CD14-positive monocyte (primary cell): ENCODE data around the gene CCDC88B. TPM values are rescaled to one million over a fixed set of nuclear protein-coding genes. Genes with fewer than 3 reads are reported as not detected.

Experiments used
- DNase-seq, 3 donors: peaks; one replicate each; pipeline ENCODE4 v3.0.0-alpha.2; 2011 to 2022
- H2AFZ ChIP-seq: 2 replicates; pipeline ENCODE4 v1.6.0; 2012; ENCODE audit warnings: mild to moderate bottlenecking, low read depth, low read length, inconsistent platforms; ENCODE audit not compliant: insufficient read depth, poor library complexity, severe bottlenecking
- H3K27ac ChIP-seq, 2 donors: 1 replicate in 1 of 2; 2 replicates in 1 of 2; pipeline ENCODE4 v1.5.1; 2012 to 2013; ENCODE audit warnings: low read length in 2 of 2, control low read depth in 1 of 2, inconsistent platforms in 1 of 2, low read depth in 1 of 2, mild to moderate bottlenecking in 1 of 2
- H3K27me3 ChIP-seq, 2 donors: one replicate each; pipeline versions ENCODE4 v1.6.0 to v1.6.1; 2011 to 2013; ENCODE audit warnings: low read length in 2 of 2; ENCODE audit not compliant: control insufficient read depth in 2 of 2, insufficient read depth in 2 of 2
- H3K36me3 ChIP-seq, 2 donors: replicated peaks in 1 of 2; 1 replicate in 1 of 2; 2 replicates in 1 of 2; pipeline versions ENCODE4 v1.5.1 to v1.6.1; 2012 to 2013; ENCODE audit warnings: low read length in 2 of 2, control low read depth in 1 of 2, inconsistent platforms in 1 of 2, mild to moderate bottlenecking in 1 of 2; ENCODE audit not compliant: insufficient read depth in 2 of 2, control insufficient read depth in 1 of 2
- H3K4me1 ChIP-seq, 2 donors: 1 replicate in 1 of 2; 2 replicates in 1 of 2; pipeline versions ENCODE4 v1.5.1 to v1.6.1; 2012 to 2013; ENCODE audit warnings: low read length in 2 of 2, control low read depth in 1 of 2, inconsistent platforms in 1 of 2, mild to moderate bottlenecking in 1 of 2, moderate library complexity in 1 of 2; ENCODE audit not compliant: insufficient read depth in 2 of 2, control insufficient read depth in 1 of 2
- H3K4me2 ChIP-seq: replicated peaks from 2 replicates; pipeline ENCODE3; 2012; ENCODE audit warnings: low read length, moderate library complexity, mild to moderate bottlenecking; ENCODE audit not compliant: poor library complexity, severe bottlenecking; ENCODE audit errors: extremely low read depth
- H3K4me3 ChIP-seq, 3 experiments: fragments of 200-600 bp in 1 of 3; sonication (generic) in 1 of 3; replicated peaks in 1 of 3; 1 replicate in 2 of 3; 2 replicates in 1 of 3; pipeline ENCODE4 v1.5.1; 2011 to 2013; ENCODE audit warnings: low read length in 3 of 3, mild to moderate bottlenecking in 3 of 3, control low read depth in 2 of 3, low read depth in 2 of 3, inconsistent platforms in 1 of 3, moderate library complexity in 1 of 3
- H3K79me2 ChIP-seq: 2 replicates; pipeline ENCODE4 v1.6.0; 2012; ENCODE audit warnings: mild to moderate bottlenecking, control low read depth, inconsistent platforms, low read length, moderate library complexity; ENCODE audit not compliant: insufficient read depth
- H3K9ac ChIP-seq: 2 replicates; pipeline ENCODE4 v1.6.0; 2017; ENCODE audit warnings: low read length, mild to moderate bottlenecking; ENCODE audit not compliant: insufficient read depth, poor library complexity, severe bottlenecking
- H3K9me3 ChIP-seq, 2 donors: replicated peaks in 1 of 2; 1 replicate in 1 of 2; 2 replicates in 1 of 2; pipeline versions ENCODE4 v1.5.1 to v1.6.1; 2012 to 2013; ENCODE audit warnings: low read length in 2 of 2, control low read depth in 1 of 2; ENCODE audit not compliant: control insufficient read depth in 1 of 2, insufficient read depth in 1 of 2
- H4K20me1 ChIP-seq: 2 replicates; pipeline ENCODE4 v1.6.0; 2012; ENCODE audit warnings: mild to moderate bottlenecking, low read length, control low read depth, moderate library complexity; ENCODE audit not compliant: insufficient read depth
- H3K27ac Mint-ChIP-seq, 7 donors: one replicate each; pipeline ENCODE4 v1.8.0; 2020; ENCODE audit warnings: mild to moderate bottlenecking in 7 of 7, mixed read lengths in 7 of 7, moderate library complexity in 6 of 7, inconsistent platforms in 2 of 7
- H3K27me3 Mint-ChIP-seq, 3 donors: one replicate each; pipeline ENCODE4 v1.8.0; 2021 to 2022; ENCODE audit warnings: low read depth in 3 of 3, mild to moderate bottlenecking in 3 of 3, mixed read lengths in 3 of 3, moderate library complexity in 3 of 3, inconsistent platforms in 1 of 3
- H3K36me3 Mint-ChIP-seq, 2 donors: one replicate each; pipeline ENCODE4 v1.8.0; 2020; ENCODE audit warnings: mixed read lengths in 2 of 2, inconsistent platforms in 1 of 2, mild to moderate bottlenecking in 1 of 2
- H3K4me1 Mint-ChIP-seq: one replicate; pipeline ENCODE4 v1.8.0; 2020; ENCODE audit warnings: mild to moderate bottlenecking, mixed read lengths
- H3K4me3 Mint-ChIP-seq, 2 donors: one replicate each; pipeline ENCODE4 v1.8.0; 2020; ENCODE audit warnings: mild to moderate bottlenecking in 2 of 2, mixed read lengths in 2 of 2, moderate library complexity in 1 of 2
- H3K9me3 Mint-ChIP-seq, 7 donors: one replicate each; pipeline ENCODE4 v1.8.0; 2020 to 2022; ENCODE audit warnings: mixed read lengths in 7 of 7, mild to moderate bottlenecking in 6 of 7, moderate library complexity in 6 of 7, inconsistent platforms in 2 of 7
- WGBS: methylation state at CpG from one replicate; pipeline ENCODE4 v1.1.5; 2013; ENCODE audit warnings: missing lambda C conversion rate; ENCODE audit not compliant: insufficient coverage; 5-methylcytosine and 5-hydroxymethylcytosine counted together
- intact Hi-C, 2 donors: fragments of 100-400 bp; cut with micrococcal nuclease; formaldehyde crosslinking; loops; one replicate each; pipeline versions ENCODE4 v1.15.0 to v1.15.1; 2023
- polyA plus RNA-seq, 3 donors: library from polyadenylated mRNA; depleted of rRNA in 1 of 3; unstranded in 2 of 3; stranded (reverse) in 1 of 3; fragments of 300-500 nt in 2 of 3; fragments of >200 nt in 1 of 3; fragmentation: Illumina TruSeq in 2 of 3; gene quantifications; 1 replicate in 2 of 3; 2 replicates in 1 of 3; pipeline ENCODE4 v1.2.3, GENCODE V29; 2012 to 2021
- TF ChIP-seq, protein P1 (sequence below): fragments of 200-600 bp; IDR thresholded peaks from one replicate; pipeline ENCODE4 v1.8.0; 2022; ENCODE audit warnings: antibody characterized with exemption, mild to moderate bottlenecking

Gene CCDC88B
- polyA plus RNA-seq, 3 donors = 8.2 to 215 (median 18.9) TPM

DNA sequence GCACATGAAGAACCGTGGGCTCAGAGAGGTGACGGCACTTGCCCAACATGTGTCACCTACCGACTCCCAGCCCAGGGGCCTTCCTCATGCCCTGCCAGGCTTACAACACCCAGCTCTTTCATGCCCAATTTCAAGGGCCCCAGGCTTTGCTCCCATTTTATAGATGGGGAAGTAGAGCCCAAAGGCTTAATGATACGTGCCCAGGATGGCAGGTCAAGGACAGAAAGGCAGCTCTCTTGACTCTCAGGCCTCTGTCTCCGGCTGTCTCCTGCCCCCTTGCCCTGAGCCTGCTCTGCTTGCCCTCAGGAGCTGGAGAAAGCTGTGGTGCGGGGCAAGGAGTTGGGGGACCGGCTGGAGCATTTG lies 9.0 kb downstream of the CCDC88B start:
- Histone ChIP-seq H4K20me1 (peaks cover 86% of the 10 kb centered on the region), H3K9me3 (no peaks in the 10 kb centered on the region), H3K9ac (no peak overlapping the region), H3K27me3 (no peaks in the 10 kb centered on the region), H3K4me1 (peaks cover 3 to 9% of the 10 kb centered on the region in 2 donors), H3K27ac (no peak overlapping the region), H3K36me3 (peaks cover 77 to 90% of the 10 kb centered on the region in 2 donors), H3K79me2 (peaks cover 9% of the 10 kb centered on the region), H3K4me2 (no peak overlapping the region), H3K4me3 (no peak overlapping the region), H2AFZ (no peak overlapping the region)
- no peak overlapping the region for H3K27ac Mint-ChIP-seq
- peaks cover 0 to 1% (median 0%) of the 10 kb centered on the region in 7 donors for H3K9me3 Mint-ChIP-seq
- no peak for DNase-seq
- H3K27me3 Mint-ChIP-seq = no peaks in the 10 kb centered on the region
- 91% methylated on average over 6 of the region's 7 CpGs for WGBS
- peaks cover 22% of the 10 kb centered on the region for H3K4me1 Mint-ChIP-seq
- peaks cover 45 to 93% of the 10 kb centered on the region in 2 donors for H3K36me3 Mint-ChIP-seq
- TF ChIP-seq, protein P1, sequence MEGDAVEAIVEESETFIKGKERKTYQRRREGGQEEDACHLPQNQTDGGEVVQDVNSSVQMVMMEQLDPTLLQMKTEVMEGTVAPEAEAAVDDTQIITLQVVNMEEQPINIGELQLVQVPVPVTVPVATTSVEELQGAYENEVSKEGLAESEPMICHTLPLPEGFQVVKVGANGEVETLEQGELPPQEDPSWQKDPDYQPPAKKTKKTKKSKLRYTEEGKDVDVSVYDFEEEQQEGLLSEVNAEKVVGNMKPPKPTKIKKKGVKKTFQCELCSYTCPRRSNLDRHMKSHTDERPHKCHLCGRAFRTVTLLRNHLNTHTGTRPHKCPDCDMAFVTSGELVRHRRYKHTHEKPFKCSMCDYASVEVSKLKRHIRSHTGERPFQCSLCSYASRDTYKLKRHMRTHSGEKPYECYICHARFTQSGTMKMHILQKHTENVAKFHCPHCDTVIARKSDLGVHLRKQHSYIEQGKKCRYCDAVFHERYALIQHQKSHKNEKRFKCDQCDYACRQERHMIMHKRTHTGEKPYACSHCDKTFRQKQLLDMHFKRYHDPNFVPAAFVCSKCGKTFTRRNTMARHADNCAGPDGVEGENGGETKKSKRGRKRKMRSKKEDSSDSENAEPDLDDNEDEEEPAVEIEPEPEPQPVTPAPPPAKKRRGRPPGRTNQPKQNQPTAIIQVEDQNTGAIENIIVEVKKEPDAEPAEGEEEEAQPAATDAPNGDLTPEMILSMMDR = no peak
- H3K4me3 Mint-ChIP-seq = no peak overlapping the region
- intact Hi-C loops = no loop called here

DNA sequence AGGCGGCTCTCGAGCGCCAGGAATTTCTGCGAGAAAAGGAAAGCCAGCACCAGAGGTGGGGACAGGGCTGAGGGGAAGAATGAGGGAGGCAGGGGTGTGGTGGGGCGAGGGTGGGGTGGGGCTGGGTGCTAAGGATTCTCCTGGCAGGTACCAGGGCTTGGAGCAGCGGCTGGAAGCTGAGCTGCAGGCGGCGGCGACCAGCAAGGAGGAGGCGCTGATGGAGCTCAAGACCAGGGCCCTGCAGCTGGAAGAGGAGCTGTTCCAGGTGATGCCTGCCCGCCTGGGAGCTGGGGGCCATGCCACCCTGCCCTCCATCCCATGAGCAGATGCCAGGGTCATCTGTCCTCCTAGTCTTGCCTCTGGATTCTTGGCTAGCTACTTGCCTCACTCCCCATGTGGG lies 9.4 kb downstream of the CCDC88B start:
- 98% methylated on average over 11 of the region's 11 CpGs for WGBS

More for the DNA sequence above, 9.4 kb downstream of the CCDC88B start:
- no peak overlapping the region for H3K27ac Mint-ChIP-seq
- Histone ChIP-seq H3K27me3 (no peaks in the 10 kb centered on the region), H3K4me3 (no peak overlapping the region), H3K4me2 (no peak overlapping the region), H3K27ac (no peak overlapping the region), H2AFZ (no peak overlapping the region), H3K9ac (no peak overlapping the region), H4K20me1 (peaks cover 86% of the 10 kb centered on the region), H3K4me1 (peaks cover 7 to 13% of the 10 kb centered on the region in 2 donors), H3K36me3 (peaks cover 75 to 89% of the 10 kb centered on the region in 2 donors), H3K79me2 (peaks cover 5% of the 10 kb centered on the region), H3K9me3 (no peaks in the 10 kb centered on the region)
- intact Hi-C loops = no loop called here
- no peaks in the 10 kb centered on the region for H3K27me3 Mint-ChIP-seq
- DNase-seq = no peak
- TF ChIP-seq, protein P1 = no peak
- no peak overlapping the region for H3K4me3 Mint-ChIP-seq
- peaks cover 22% of the 10 kb centered on the region for H3K4me1 Mint-ChIP-seq
- H3K36me3 Mint-ChIP-seq = peaks cover 44 to 92% of the 10 kb centered on the region in 2 donors
- peaks cover 0 to 1% (median 0%) of the 10 kb centered on the region in 7 donors for H3K9me3 Mint-ChIP-seq
